ENCODE measurements around the gene TUBGCP3.

DNA sequence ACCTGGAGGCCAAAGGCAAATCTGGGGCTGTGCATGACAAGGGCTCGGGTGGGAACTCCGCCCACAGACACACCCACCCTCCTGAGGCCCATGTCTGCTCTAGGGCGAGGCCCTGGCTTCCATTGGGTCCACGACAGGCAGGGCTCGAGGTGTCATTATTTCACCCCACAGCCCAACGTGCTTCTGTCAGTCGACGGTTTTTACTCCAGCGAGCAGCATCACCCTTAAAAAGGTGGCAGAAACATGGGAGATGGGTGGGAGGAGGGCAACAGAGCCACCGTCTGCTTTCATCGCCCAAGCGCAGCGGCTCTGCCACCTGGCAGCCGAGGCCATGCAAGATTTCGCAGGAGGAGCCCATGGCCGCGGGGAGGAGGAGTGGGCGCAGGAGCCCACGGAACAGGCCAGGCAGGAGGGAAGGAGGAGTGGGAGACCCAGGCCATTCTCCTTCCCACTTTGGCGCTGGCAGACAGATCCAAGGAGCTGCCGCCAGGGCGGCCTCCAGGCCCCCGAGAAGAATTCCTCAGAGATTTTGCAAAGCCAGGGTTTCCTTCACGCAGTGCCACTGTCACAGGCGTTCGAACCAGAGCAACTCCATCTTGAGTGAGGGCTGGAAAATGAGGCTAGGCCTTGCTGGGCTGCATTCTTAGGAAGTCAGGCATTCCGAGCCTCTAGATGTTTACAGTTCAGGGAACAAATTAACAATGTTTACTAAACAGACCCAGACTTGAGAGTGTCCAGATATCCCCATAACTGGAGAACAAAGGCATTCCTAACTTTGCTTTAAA lies 49.3 kb upstream of the TUBGCP3 start:
- TF ChIP-seq, protein P1, sequence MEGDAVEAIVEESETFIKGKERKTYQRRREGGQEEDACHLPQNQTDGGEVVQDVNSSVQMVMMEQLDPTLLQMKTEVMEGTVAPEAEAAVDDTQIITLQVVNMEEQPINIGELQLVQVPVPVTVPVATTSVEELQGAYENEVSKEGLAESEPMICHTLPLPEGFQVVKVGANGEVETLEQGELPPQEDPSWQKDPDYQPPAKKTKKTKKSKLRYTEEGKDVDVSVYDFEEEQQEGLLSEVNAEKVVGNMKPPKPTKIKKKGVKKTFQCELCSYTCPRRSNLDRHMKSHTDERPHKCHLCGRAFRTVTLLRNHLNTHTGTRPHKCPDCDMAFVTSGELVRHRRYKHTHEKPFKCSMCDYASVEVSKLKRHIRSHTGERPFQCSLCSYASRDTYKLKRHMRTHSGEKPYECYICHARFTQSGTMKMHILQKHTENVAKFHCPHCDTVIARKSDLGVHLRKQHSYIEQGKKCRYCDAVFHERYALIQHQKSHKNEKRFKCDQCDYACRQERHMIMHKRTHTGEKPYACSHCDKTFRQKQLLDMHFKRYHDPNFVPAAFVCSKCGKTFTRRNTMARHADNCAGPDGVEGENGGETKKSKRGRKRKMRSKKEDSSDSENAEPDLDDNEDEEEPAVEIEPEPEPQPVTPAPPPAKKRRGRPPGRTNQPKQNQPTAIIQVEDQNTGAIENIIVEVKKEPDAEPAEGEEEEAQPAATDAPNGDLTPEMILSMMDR (IDR thresholded peaks at IDR 0.05; ENCODE audit: insufficient read depth, low read depth, low read length) = no peak
- no peak for TF ChIP-seq EZH2 (IDR thresholded peaks at IDR 0.05; ENCODE audit: insufficient read depth, low read length)
